Adrenal gland (tissue), 12 donors: Measurements from ENCODE around the gene TMEM91. TPM values are rescaled to one million over a fixed set of nuclear protein-coding genes. Genes with fewer than 3 reads are reported as not detected.
A peak's percentile ranks its signal among the peaks of the same experiment; 100 is the strongest.

Source experiments
- DNase-seq, 7 donors: peaks; one replicate each; pipeline ENCODE4 v3.0.0-alpha.2; 2019 to 2020
- H3K27ac ChIP-seq, 5 donors: fragments of 200-600 bp; sonication (generic) in 4 of 5; 1 replicate in 3 of 5; 2 replicates in 2 of 5; pipeline versions ENCODE4 v1.5.1 to v1.8.0; 2016 to 2020; ENCODE audit warnings: mild to moderate bottlenecking in 1 of 5
- H3K27me3 ChIP-seq: fragments of 200-600 bp; 2 replicates; pipeline ENCODE4 v1.8.0; 2021
- H3K36me3 ChIP-seq, 2 donors: fragments of 200-600 bp; replicated peaks in 1 of 2; 1 replicate in 1 of 2; 2 replicates in 1 of 2; pipeline versions ENCODE4 v1.5.1 to v1.8.0; 2018 to 2022
- H3K4me1 ChIP-seq, 2 donors: fragments of 200-600 bp; replicated peaks in 1 of 2; 1 replicate in 1 of 2; 2 replicates in 1 of 2; pipeline versions ENCODE4 v1.5.1 to v1.8.0; 2018 to 2021
- H3K4me3 ChIP-seq, 4 donors: fragments of 200-600 bp; sonication (generic) in 3 of 4; one replicate each; pipeline ENCODE4 v1.5.1; 2016 to 2018
- H3K9me3 ChIP-seq, 3 donors: fragments of 200-600 bp; sonication (generic) in 1 of 3; replicated peaks in 1 of 3; 1 replicate in 2 of 3; 2 replicates in 1 of 3; pipeline versions ENCODE4 v1.5.1 to v1.8.0; 2016 to 2021
- POLR2A ChIP-seq, 2 donors: fragments of 450-650 bp; IDR thresholded peaks; one replicate each; pipeline ENCODE4 v1.6.1; 2017; ENCODE audit warnings: antibody characterized with exemption in 2 of 2, mild to moderate bottlenecking in 2 of 2, moderate library complexity in 1 of 2
- WGBS, 4 donors: extraction: QIAGEN DNeasy Blood & Tissue Kit in 2 of 4; methylation state at CpG; one replicate each; pipeline versions ENCODE4 v1.1.5 to v1.1.7; 2013 to 2017; 5-methylcytosine and 5-hydroxymethylcytosine counted together
- intact Hi-C, 2 donors: fragments of 100-400 bp; cut with DNase I; formaldehyde crosslinking; loops; one replicate each; pipeline versions ENCODE4 v1.14.1 to v1.15.0; 2022 to 2023
- polyA plus RNA-seq, 3 donors: library from polyadenylated mRNA; stranded (reverse); fragments of 200-250 nt in 2 of 3; fragments of 350-450 nt in 1 of 3; fragmentation: Illumina TruSeq in 1 of 3; extraction: RNeasy Lipid Tissue Mini Kit (QIAGEN cat#74804) in 1 of 3; gene quantifications; one replicate each; pipeline ENCODE4 v1.2.3, GENCODE V29; 2013 to 2014
- total RNA-seq, 9 donors: library from RNA; depleted of rRNA in 4 of 9; stranded (reverse); fragments of >200 nt in 4 of 9; fragments of 120-200 nt in 1 of 9; fragmentation: NEBNext Ultra II Directional in 1 of 9; extraction: Animal tissue kit (Norgen Biotek cat#: 25700) in 1 of 9; gene quantifications; one replicate each; pipeline versions ENCODE4 v1.1.0 to v1.2.4, GENCODE V29; 2013 to 2023
- TF ChIP-seq, protein P1 (sequence below), 6 experiments: fragments of 450-650 bp in 4 of 6; fragments of 200-600 bp in 2 of 6; sonication (generic) in 1 of 6; IDR thresholded peaks; 1 replicate in 5 of 6; 2 replicates in 1 of 6; pipeline versions ENCODE4 v1.5.1 to v1.8.0; 2016 to 2021; ENCODE audit warnings: antibody characterized with exemption in 6 of 6, mild to moderate bottlenecking in 2 of 6, moderate library complexity in 1 of 6
- donor health status: healthy with polysubstance abuse.
- donor health status: Bipolar disorder and iron deficiency.
- donor health status: DM: yes; HTN: yes; CAD: no.
- donor health status: DM: no; HTN: no; CAD: no.
- donor health status: DM: no; HTN: no; CAD: no.
- donor health status: DM: yes; HTN: yes; CAD: no.

TMEM91 gene
- total and polyA plus RNA-seq, 12 donors = 1.9 to 88.6 (median 9.6) TPM

DNA sequence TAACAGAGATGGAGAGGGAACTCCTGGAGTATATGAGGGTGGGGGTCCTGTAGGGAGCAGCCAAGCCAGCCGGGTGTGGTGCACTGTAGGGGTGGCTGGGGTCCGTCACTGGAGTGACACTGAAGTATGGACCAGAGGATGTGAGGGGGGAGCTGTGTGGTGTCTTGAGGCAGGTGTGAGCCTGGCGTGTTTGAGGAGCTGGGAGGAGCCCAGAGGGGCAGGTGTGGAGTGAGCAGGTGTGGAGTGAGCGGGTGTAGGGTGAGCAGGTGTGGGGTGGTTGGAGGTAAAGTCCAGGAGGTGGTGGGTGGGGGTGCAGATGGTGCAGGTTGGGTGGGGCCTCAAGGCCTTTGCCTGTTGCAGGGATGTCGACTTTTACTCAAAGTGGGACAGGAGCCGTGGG lies 45.0 kb downstream of the TMEM91 start:
- Histone ChIP-seq H3K36me3 (peaks cover 0 to 80% of the 10 kb centered on the region in 2 donors), H3K9me3 (no peaks in the 10 kb centered on the region), H3K4me1 (peaks cover 0 to under 1% of the 10 kb centered on the region in 2 donors), H3K4me3 (no peak overlapping the region), H3K27ac (peak overlapping the region in 1 of 5 donors; percentile 40), H3K27me3 (no peaks in the 10 kb centered on the region)
- DNase-seq = no peak
- WGBS, 4 donors = 84 to 93% (median 87%) methylated on average over 6 of the region's 6 CpGs
- TF ChIP-seq POLR2A (IDR thresholded peaks at IDR 0.05) = no peak
- TF ChIP-seq, protein P1, sequence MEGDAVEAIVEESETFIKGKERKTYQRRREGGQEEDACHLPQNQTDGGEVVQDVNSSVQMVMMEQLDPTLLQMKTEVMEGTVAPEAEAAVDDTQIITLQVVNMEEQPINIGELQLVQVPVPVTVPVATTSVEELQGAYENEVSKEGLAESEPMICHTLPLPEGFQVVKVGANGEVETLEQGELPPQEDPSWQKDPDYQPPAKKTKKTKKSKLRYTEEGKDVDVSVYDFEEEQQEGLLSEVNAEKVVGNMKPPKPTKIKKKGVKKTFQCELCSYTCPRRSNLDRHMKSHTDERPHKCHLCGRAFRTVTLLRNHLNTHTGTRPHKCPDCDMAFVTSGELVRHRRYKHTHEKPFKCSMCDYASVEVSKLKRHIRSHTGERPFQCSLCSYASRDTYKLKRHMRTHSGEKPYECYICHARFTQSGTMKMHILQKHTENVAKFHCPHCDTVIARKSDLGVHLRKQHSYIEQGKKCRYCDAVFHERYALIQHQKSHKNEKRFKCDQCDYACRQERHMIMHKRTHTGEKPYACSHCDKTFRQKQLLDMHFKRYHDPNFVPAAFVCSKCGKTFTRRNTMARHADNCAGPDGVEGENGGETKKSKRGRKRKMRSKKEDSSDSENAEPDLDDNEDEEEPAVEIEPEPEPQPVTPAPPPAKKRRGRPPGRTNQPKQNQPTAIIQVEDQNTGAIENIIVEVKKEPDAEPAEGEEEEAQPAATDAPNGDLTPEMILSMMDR (IDR thresholded peaks at IDR 0.05) = no peak
- intact Hi-C loops = loop anchor here in 1 of 2 donors (10.0 kb wide), 1 partner anchor 47 kb away; the partner anchor contains the start of gene TMEM91

DNA sequence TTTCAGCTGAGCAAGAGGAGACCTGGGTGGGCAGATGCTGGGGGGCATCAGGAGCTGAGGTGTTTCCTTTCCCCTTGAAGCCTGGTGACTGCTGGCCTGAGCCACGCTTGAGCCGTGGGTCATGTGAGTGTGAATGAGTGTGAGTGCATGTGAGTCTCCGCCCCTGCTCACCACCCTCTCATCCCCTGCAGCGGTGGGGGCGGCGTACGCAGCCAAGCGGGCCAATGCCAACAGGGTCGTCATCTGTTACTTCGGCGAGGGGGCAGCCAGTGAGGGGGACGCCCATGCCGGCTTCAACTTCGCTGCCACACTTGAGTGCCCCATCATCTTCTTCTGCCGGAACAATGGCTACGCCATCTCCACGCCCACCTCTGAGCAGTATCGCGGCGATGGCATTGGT lies 45.6 kb downstream of the TMEM91 start:
- H3K4me3 ChIP-seq = no peak overlapping the region
- no peak overlapping the region for H3K27ac ChIP-seq
- no peaks in the 10 kb centered on the region for H3K27me3 ChIP-seq
- 90 to 97% (median 93%) methylated on average over 18 to 20 of the region's 20 CpGs for WGBS, 4 donors
- DNase-seq = no peak
- peaks cover 0 to 74% of the 10 kb centered on the region in 2 donors for H3K36me3 ChIP-seq
- H3K4me1 ChIP-seq = peaks cover 2 to 7% of the 10 kb centered on the region in 2 donors
- H3K9me3 ChIP-seq = no peaks in the 10 kb centered on the region
- intact Hi-C loops = loop anchor here in 1 of 2 donors (10.0 kb wide), 1 partner anchor 47 kb away; the partner anchor contains the start of gene TMEM91
- TF ChIP-seq, protein P1 (IDR thresholded peaks at IDR 0.05) = no peak
- TF ChIP-seq POLR2A (IDR thresholded peaks at IDR 0.05) = no peak

DNA sequence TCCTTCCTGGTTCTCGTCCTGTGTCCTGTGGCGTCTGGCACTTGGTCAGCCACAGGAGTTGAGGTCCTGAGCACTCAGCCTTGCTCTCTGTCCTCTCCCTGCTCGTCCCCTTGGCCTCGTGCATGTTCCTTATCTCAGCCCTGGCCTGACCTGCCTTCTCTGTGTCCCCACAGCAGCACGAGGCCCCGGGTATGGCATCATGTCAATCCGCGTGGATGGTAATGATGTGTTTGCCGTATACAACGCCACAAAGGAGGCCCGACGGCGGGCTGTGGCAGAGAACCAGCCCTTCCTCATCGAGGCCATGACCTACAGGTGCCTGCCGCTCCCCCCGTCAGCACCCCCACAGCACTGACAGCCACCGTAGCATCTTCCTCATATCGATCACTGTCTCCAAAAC lies 46.1 kb downstream of the TMEM91 start:
- no peaks in the 10 kb centered on the region for H3K27me3 ChIP-seq
- H3K36me3 ChIP-seq = peaks cover 0 to 70% of the 10 kb centered on the region in 2 donors
- peaks cover 7 to 10% of the 10 kb centered on the region in 2 donors for H3K4me1 ChIP-seq
- no peaks in the 10 kb centered on the region for H3K9me3 ChIP-seq
- 83 to 86% (median 85%) methylated on average over 18 of the region's 18 CpGs for WGBS, 4 donors
- no peak for TF ChIP-seq POLR2A (IDR thresholded peaks at IDR 0.05)
- TF ChIP-seq, protein P1 (IDR thresholded peaks at IDR 0.05) = no peak
- DNase-seq = no peak
- intact Hi-C loops = loop anchor here in 1 of 2 donors (10.0 kb wide), 1 partner anchor 48 kb away; the partner anchor contains the start of gene TMEM91
- H3K4me3 ChIP-seq = no peak overlapping the region
- no peak overlapping the region for H3K27ac ChIP-seq

DNA sequence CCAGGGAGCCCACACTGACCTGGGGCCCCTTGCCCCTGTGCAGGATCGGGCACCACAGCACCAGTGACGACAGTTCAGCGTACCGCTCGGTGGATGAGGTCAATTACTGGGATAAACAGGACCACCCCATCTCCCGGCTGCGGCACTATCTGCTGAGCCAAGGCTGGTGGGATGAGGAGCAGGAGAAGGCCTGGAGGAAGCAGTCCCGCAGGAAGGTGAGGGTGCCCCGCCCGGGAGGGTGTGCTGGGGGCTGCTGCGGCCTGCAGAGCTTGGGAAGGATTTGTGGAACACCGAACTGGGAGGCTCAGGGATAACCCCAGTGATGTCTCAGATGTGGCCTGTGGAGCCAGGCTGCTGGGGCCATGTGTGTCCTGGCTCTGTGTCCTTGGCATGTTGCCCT lies 46.6 kb downstream of the TMEM91 start:
- Histone ChIP-seq H3K9me3 (no peaks in the 10 kb centered on the region), H3K27me3 (no peaks in the 10 kb centered on the region), H3K4me3 (no peak overlapping the region), H3K36me3 (peaks cover 0 to 69% of the 10 kb centered on the region in 2 donors), H3K27ac (no peak overlapping the region), H3K4me1 (peaks cover 11 to 13% of the 10 kb centered on the region in 2 donors)
- DNase-seq = no peak
- 92 to 94% (median 93%) methylated on average over 3 to 12 of the region's 12 CpGs for WGBS, 4 donors
- intact Hi-C loops = loop anchor here in 1 of 2 donors (10.0 kb wide), 1 partner anchor 48 kb away; the partner anchor contains the start of gene TMEM91
- TF ChIP-seq, protein P1 (IDR thresholded peaks at IDR 0.05) = no peak
- TF ChIP-seq POLR2A (IDR thresholded peaks at IDR 0.05) = no peak
